Spleen (tissue), 7 donors: ENCODE measurements around the gene PATL1.

Source experiments
- CTCF ChIP-seq, 11 experiments: fragments of 200-600 bp in 7 of 11; fragments of 450-650 bp in 4 of 11; sonication (generic) in 4 of 11; IDR thresholded peaks in 8 of 11; conservative IDR thresholded peaks in 3 of 11; 1 replicate in 7 of 11; 2 replicates in 4 of 11; pipeline versions ENCODE4 v1.4.0 to v1.8.0; 2016 to 2021; ENCODE audit warnings: antibody characterized with exemption in 11 of 11, inconsistent platforms in 4 of 11, mild to moderate bottlenecking in 1 of 11
- POLR2A ChIP-seq, 3 donors: fragments of 450-650 bp; IDR thresholded peaks; one replicate each; pipeline ENCODE4 v1.5.1; 2017; ENCODE audit warnings: antibody characterized with exemption in 3 of 3, mild to moderate bottlenecking in 1 of 3
- donor health status: DM: no; HTN: no; CAD: no; lungs with moderate emphysema.
- donor health status: DM: no; HTN: no; CAD: no.
- donor health status: DM: no; HTN: no; CAD: no.

- no peak for TF ChIP-seq CTCF (IDR thresholded peaks at IDR 0.05 in 8 of 11, conservative IDR thresholded peaks at IDR 0.05 in 3 of 11)
- no peak for TF ChIP-seq POLR2A (IDR thresholded peaks at IDR 0.05)
Observed at GRCh38 chr11:59667812-59668187, 1.0 kb downstream of the PATL1 start.
